Right renal cortex interstitium (tissue), 3 donors: ENCODE results near the gene PADI6. TPM values are rescaled to one million over a fixed set of nuclear protein-coding genes. Genes with fewer than 3 reads are reported as not detected.

Experiments
- DNase-seq, 3 donors: peaks; one replicate each; pipeline ENCODE4 v3.0.0-alpha.2; 2013; ENCODE audit warnings: low read depth in 3 of 3, low spot score in 2 of 3
- polyA plus RNA-seq, 3 donors: library from polyadenylated mRNA; unstranded; fragments of 120-200 nt; gene quantifications; one replicate each; pipeline ENCODE4 v1.2.1, GENCODE V29; 2013; ENCODE audit not compliant: insufficient read length in 3 of 3

PADI6 gene
- polyA plus RNA-seq, 3 donors: not detected

GRCh38 chr1:17355898-17356297 is 16.1 kb upstream of the PADI6 start:
- no peak for DNase-seq

GRCh38 chr1:17356387-17357026 is 15.5 kb upstream of the PADI6 start:
- DNase-seq: no peak

- DNase-seq: no peak
These were observed 13.4 kb upstream of the PADI6 start for GRCh38 chr1:17358557-17358956.

GRCh38 chr1:17359031-17359430 is 13.0 kb upstream of the PADI6 start:
- no peak for DNase-seq

- no peak for DNase-seq
These were observed 12.2 kb upstream of the PADI6 start for GRCh38 chr1:17359808-17360207.

- no peak for DNase-seq
These were observed 11.6 kb upstream of the PADI6 start for GRCh38 chr1:17360272-17360956.

GRCh38 chr1:17361687-17362086 is 10.3 kb upstream of the PADI6 start:
- no peak for DNase-seq

GRCh38 chr1:17363351-17363750 is 8.6 kb upstream of the PADI6 start:
- DNase-seq: no peak

- no peak for DNase-seq
These were observed 8.2 kb upstream of the PADI6 start for GRCh38 chr1:17363771-17364170.

GRCh38 chr1:17365293-17365692 is 6.7 kb upstream of the PADI6 start:
- no peak for DNase-seq

GRCh38 chr1:17369466-17369865 is 2.5 kb upstream of the PADI6 start:
- DNase-seq: no peak

- DNase-seq: no peak
These were observed 1.4 kb upstream of the PADI6 start for GRCh38 chr1:17370618-17371017.

GRCh38 chr1:17372955-17373354 is 959 bp downstream of the PADI6 start:
- DNase-seq: no peak

GRCh38 chr1:17375651-17376050 is 3.7 kb downstream of the PADI6 start:
- DNase-seq: no peak

GRCh38 chr1:17377325-17377953 is 5.4 kb downstream of the PADI6 start:
- peak in 1 of 3 donors; percentile 8 for DNase-seq

- no peak for DNase-seq
These were observed 9.2 kb downstream of the PADI6 start for GRCh38 chr1:17381161-17381560.

GRCh38 chr1:17392199-17392740 is 20.3 kb downstream of the PADI6 start:
- DNase-seq: no peak

GRCh38 chr1:17393230-17393629 is 21.2 kb downstream of the PADI6 start:
- no peak for DNase-seq

GRCh38 chr1:17397910-17398695 is 26.1 kb downstream of the PADI6 start:
- no peak for DNase-seq

- DNase-seq: no peak
These were observed 28.8 kb downstream of the PADI6 start for GRCh38 chr1:17400725-17401341.

- no peak for DNase-seq
These were observed 29.8 kb downstream of the PADI6 start for GRCh38 chr1:17401841-17402240.
